ENCODE measurements around the gene SIPA1L3.

DNA sequence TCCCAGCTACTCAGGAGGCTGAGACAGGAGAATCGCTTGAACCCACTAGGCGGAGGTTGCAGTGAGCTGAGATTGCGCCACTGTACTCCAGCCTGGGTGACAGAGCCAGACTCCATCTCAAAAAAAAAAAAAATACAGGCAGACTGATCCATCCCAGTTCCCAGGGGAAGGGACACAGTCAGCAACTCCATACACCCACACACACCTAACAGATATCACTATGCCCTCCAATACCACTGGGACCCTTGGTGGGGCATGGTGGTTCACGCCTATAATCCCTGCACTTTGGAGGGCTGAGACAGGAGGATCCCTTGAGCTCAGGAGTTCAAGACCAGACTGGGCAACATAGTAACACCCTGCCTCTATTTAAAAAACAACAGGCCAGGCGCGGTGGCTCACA lies 314.4 kb downstream of the SIPA1L3 start:
- TF ChIP-seq, protein P1, sequence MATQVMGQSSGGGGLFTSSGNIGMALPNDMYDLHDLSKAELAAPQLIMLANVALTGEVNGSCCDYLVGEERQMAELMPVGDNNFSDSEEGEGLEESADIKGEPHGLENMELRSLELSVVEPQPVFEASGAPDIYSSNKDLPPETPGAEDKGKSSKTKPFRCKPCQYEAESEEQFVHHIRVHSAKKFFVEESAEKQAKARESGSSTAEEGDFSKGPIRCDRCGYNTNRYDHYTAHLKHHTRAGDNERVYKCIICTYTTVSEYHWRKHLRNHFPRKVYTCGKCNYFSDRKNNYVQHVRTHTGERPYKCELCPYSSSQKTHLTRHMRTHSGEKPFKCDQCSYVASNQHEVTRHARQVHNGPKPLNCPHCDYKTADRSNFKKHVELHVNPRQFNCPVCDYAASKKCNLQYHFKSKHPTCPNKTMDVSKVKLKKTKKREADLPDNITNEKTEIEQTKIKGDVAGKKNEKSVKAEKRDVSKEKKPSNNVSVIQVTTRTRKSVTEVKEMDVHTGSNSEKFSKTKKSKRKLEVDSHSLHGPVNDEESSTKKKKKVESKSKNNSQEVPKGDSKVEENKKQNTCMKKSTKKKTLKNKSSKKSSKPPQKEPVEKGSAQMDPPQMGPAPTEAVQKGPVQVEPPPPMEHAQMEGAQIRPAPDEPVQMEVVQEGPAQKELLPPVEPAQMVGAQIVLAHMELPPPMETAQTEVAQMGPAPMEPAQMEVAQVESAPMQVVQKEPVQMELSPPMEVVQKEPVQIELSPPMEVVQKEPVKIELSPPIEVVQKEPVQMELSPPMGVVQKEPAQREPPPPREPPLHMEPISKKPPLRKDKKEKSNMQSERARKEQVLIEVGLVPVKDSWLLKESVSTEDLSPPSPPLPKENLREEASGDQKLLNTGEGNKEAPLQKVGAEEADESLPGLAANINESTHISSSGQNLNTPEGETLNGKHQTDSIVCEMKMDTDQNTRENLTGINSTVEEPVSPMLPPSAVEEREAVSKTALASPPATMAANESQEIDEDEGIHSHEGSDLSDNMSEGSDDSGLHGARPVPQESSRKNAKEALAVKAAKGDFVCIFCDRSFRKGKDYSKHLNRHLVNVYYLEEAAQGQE (IDR thresholded peaks at IDR 0.05; ENCODE audit: low read depth, low read length): no peak
- TF ChIP-seq EP300 (IDR thresholded peaks at IDR 0.05; ENCODE audit: borderline replicate concordance in 1 of 2, low read depth in 1 of 2, low read length in 1 of 2) (no peak), TCF12 (IDR thresholded peaks at IDR 0.05) (no peak), NFIC (IDR thresholded peaks at IDR 0.05; ENCODE audit: borderline replicate concordance) (no peak), EZH2phosphoT487 (IDR thresholded peaks at IDR 0.05; ENCODE audit: borderline replicate concordance, low read depth) (no peak), RFX5 (IDR thresholded peaks at IDR 0.05; ENCODE audit: low read length) (no peak), GABPA (IDR thresholded peaks at IDR 0.05; ENCODE audit: low read depth) (no peak)
- TF ChIP-seq, protein P2, sequence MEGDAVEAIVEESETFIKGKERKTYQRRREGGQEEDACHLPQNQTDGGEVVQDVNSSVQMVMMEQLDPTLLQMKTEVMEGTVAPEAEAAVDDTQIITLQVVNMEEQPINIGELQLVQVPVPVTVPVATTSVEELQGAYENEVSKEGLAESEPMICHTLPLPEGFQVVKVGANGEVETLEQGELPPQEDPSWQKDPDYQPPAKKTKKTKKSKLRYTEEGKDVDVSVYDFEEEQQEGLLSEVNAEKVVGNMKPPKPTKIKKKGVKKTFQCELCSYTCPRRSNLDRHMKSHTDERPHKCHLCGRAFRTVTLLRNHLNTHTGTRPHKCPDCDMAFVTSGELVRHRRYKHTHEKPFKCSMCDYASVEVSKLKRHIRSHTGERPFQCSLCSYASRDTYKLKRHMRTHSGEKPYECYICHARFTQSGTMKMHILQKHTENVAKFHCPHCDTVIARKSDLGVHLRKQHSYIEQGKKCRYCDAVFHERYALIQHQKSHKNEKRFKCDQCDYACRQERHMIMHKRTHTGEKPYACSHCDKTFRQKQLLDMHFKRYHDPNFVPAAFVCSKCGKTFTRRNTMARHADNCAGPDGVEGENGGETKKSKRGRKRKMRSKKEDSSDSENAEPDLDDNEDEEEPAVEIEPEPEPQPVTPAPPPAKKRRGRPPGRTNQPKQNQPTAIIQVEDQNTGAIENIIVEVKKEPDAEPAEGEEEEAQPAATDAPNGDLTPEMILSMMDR (IDR thresholded peaks at IDR 0.05): no peak

Data from SK-N-SH (cell line).